GM12878 (cell line): ENCODE results near the gene PCSK6. TPM values are rescaled to one million over a fixed set of nuclear protein-coding genes. Genes with fewer than 3 reads are reported as not detected.

ENCODE experiments used
- ATAC-seq: fragments of 200-7000 bp; cut with Tn5 transposase; 3 replicates; pipeline ENCODE4 v1.9.1; 2020; ENCODE audit warnings: mild to moderate bottlenecking, moderate library complexity
- BruUV-seq: library from RNA; stranded (reverse); fragments of 400-500 nt; replicated peaks from 2 replicates; lab custom pipeline; 2021; lab: Mats Ljungman, UMichigan
- CTCF ChIA-PET: fragments of 300-600 bp; sonication (Branson Sonifier 250); formaldehyde crosslinking; extraction: SDS; loops from one replicate; lab custom pipeline; 2021; ENCODE audit warnings: inconsistent platforms; lab: Yijun Ruan, JAX
- POLR2A ChIA-PET: fragments of 350-600 bp; formaldehyde crosslinking; extraction: SDS; loops from one replicate; lab custom pipeline; 2021; ENCODE audit warnings: inconsistent platforms; lab: Charles Lee
- RAD21 ChIA-PET: fragments of 300-600 bp; sonication (Branson Sonifier 250); formaldehyde crosslinking; loops from one replicate; lab custom pipeline; 2023; ENCODE audit warnings: antibody characterized with exemption; ENCODE audit not compliant: unreplicated experiment; lab: Charles Lee
- SMC1A ChIA-PET: fragments of 300-600 bp; sonication (Branson Sonifier 250); formaldehyde crosslinking; loops from one replicate; lab custom pipeline; 2023; ENCODE audit not compliant: unreplicated experiment, uncharacterized antibody; lab: Charles Lee
- DNase-seq: peaks from one replicate; pipeline ENCODE4 v3.0.0-alpha.2; 2011; ENCODE audit warnings: low read depth, low spot score
- FAIRE-seq: peaks from 3 replicates; lab custom pipeline; 2011; peaks lifted over from hg19 to GRCh38; lab: Jason Lieb, UNC
- H2AFZ ChIP-seq: 2 replicates; pipeline ENCODE4 v1.6.0; 2011; ENCODE audit warnings: low read depth, low read length, control low read depth; ENCODE audit not compliant: control insufficient read depth
- H3K27ac ChIP-seq: 2 replicates; pipeline ENCODE4 v1.5.1; 2011; ENCODE audit warnings: control low read depth; ENCODE audit not compliant: control insufficient read depth, insufficient read depth
- H3K27me3 ChIP-seq, 2 experiments: replicated peaks in 1 of 2; 2 replicates each; pipeline versions ENCODE4 v1.6.0 to v1.6.1; 2011; ENCODE audit warnings: low read length in 1 of 2; ENCODE audit not compliant: control insufficient read depth in 2 of 2, insufficient read depth in 2 of 2
- H3K36me3 ChIP-seq, 2 experiments: 2 replicates each; pipeline ENCODE4 v1.5.1; 2011; ENCODE audit warnings: low read length in 1 of 2; ENCODE audit not compliant: control insufficient read depth in 2 of 2, insufficient read depth in 2 of 2
- H3K4me1 ChIP-seq: 2 replicates; pipeline ENCODE4 v1.6.1; 2011; ENCODE audit warnings: mild to moderate bottlenecking, low read length, moderate library complexity, mixed read lengths; ENCODE audit not compliant: control insufficient read depth, insufficient read depth
- H3K4me2 ChIP-seq: 2 replicates; pipeline ENCODE4 v1.6.0; 2011; ENCODE audit warnings: control low read depth; ENCODE audit not compliant: control insufficient read depth, insufficient read depth
- H3K4me3 ChIP-seq: fragments of 200-600 bp; sonication (generic); 2 replicates; pipeline ENCODE4 v1.5.1; 2016
- H3K79me2 ChIP-seq: 2 replicates; pipeline ENCODE4 v1.6.0; 2011; ENCODE audit warnings: low read length; ENCODE audit not compliant: control insufficient read depth, insufficient read depth
- H3K9ac ChIP-seq: 2 replicates; pipeline ENCODE4 v1.8.0; 2011; ENCODE audit warnings: low read length, control low read depth, mixed read lengths; ENCODE audit not compliant: control insufficient read depth, insufficient read depth
- H3K9me3 ChIP-seq: replicated peaks from 3 replicates; pipeline ENCODE4 v1.5.1; 2011; ENCODE audit warnings: mild to moderate bottlenecking, low read length; ENCODE audit not compliant: control insufficient read depth, insufficient read depth
- H4K20me1 ChIP-seq: 2 replicates; pipeline ENCODE4 v1.6.0; 2011; ENCODE audit not compliant: control insufficient read depth, insufficient read depth
- ATF7 ChIP-seq: fragments of 450-650 bp; IDR thresholded peaks from 2 replicates; pipeline ENCODE4 v1.6.1; 2016; ENCODE audit warnings: low read depth, mild to moderate bottlenecking
- CBX3 ChIP-seq: fragments of 200-600 bp; sonication (generic); IDR thresholded peaks from 2 replicates; pipeline ENCODE4 v1.6.1; 2016; ENCODE audit warnings: low read depth, borderline replicate concordance
- EP300 ChIP-seq, 2 experiments: fragments of 150-350 bp in 1 of 2; IDR thresholded peaks; 2 replicates each; pipeline ENCODE4 v1.6.1; 2011 to 2012; ENCODE audit warnings: low read depth in 2 of 2, low read length in 2 of 2, borderline replicate concordance in 1 of 2, improper control_type of control experiment in 1 of 2, inconsistent platforms in 1 of 2; ENCODE audit not compliant: control insufficient read depth in 1 of 2
- KDM1A ChIP-seq: fragments of 200-600 bp; sonication (generic); IDR thresholded peaks from 2 replicates; pipeline ENCODE4 v1.6.1; 2016; ENCODE audit warnings: borderline replicate concordance
- NFXL1 ChIP-seq: fragments of 450-650 bp; IDR thresholded peaks from 2 replicates; pipeline ENCODE4 v1.6.1; 2017; ENCODE audit warnings: antibody characterized with exemption, mild to moderate bottlenecking, borderline replicate concordance
- POLR2A ChIP-seq: IDR thresholded peaks from 2 replicates; pipeline ENCODE4 v1.6.1; 2011; ENCODE audit warnings: low read depth, mild to moderate bottlenecking, low read length
- RFX5 ChIP-seq: IDR thresholded peaks from 2 replicates; pipeline ENCODE4 v1.6.1; 2011; ENCODE audit warnings: low read depth, low read length, improper control_type of control experiment
- RUNX3 ChIP-seq: IDR thresholded peaks from 2 replicates; pipeline ENCODE4 v1.6.1; 2012; ENCODE audit warnings: low read length, inconsistent platforms
- SPI1 ChIP-seq: IDR thresholded peaks from 2 replicates; pipeline ENCODE4 v1.6.1; 2011; ENCODE audit warnings: low read depth, mild to moderate bottlenecking, low read length, moderate library complexity, borderline replicate concordance; ENCODE audit not compliant: insufficient read depth
- SRF ChIP-seq, 2 experiments: IDR thresholded peaks; 2 replicates each; pipeline ENCODE4 v1.6.1; 2011; ENCODE audit warnings: low read depth in 2 of 2, low read length in 2 of 2, mild to moderate bottlenecking in 1 of 2, moderate library complexity in 1 of 2
- ZZZ3 ChIP-seq: IDR thresholded peaks from 2 replicates; pipeline ENCODE4 v1.6.1; 2011; ENCODE audit warnings: low read depth; ENCODE audit not compliant: control insufficient read depth, insufficient read length
- WGBS: methylation state at CpG from one replicate; pipeline ENCODE4 v1.1.6; 2016; ENCODE audit warnings: low lambda C conversion rate; ENCODE audit not compliant: insufficient replicate concordance, insufficient coverage; ENCODE audit errors: missing lambda C conversion rate; 5-methylcytosine and 5-hydroxymethylcytosine counted together
- in situ Hi-C: fragments of 300-500 bp; cut with MboI; formaldehyde crosslinking; loops from 9 replicates; pipeline ENCODE4 v1.14.3; 2018; ENCODE audit warnings: mixed read lengths
- intact Hi-C: fragments of 100-400 bp; cut with micrococcal nuclease; formaldehyde crosslinking; loops from one replicate; pipeline ENCODE4 v1.14.2; 2022; ENCODE audit not compliant: unreplicated experiment
- polyA plus RNA-seq, 11 experiments: library from polyadenylated mRNA; depleted of rRNA in 4 of 11; unstranded in 6 of 11; stranded (reverse) in 5 of 11; fragments of >200 nt; fragmentation: Nextera tagmentation in 4 of 11; fragmentation: Illumina TruSeq in 1 of 11; extraction: Ambion mirVana in 4 of 11; extraction: Trizol in 1 of 11; gene quantifications; 1 replicate in 1 of 11; 2 replicates in 10 of 11; pipeline versions ENCODE4 v1.2.1 to v1.2.3, GENCODE V29; 2011 to 2016; ENCODE audit warnings: inconsistent platforms in 2 of 11, missing spikeins in 2 of 11, low read depth in 1 of 11
- total RNA-seq, 4 experiments: library from RNA; depleted of rRNA in 3 of 4; stranded (reverse); fragments of >200 nt in 3 of 4; fragmentation: Illumina TruSeq in 1 of 4; extraction: Trizol in 1 of 4; gene quantifications; 2 replicates each; pipeline versions ENCODE4 v1.2.1 to v1.2.3, GENCODE V29; 2013 to 2021
- TF ChIP-seq, protein P1 (sequence below): fragments of 450-650 bp; IDR thresholded peaks from 2 replicates; pipeline ENCODE4 v1.6.1; 2016; ENCODE audit warnings: mild to moderate bottlenecking

The PCSK6 gene
- total and polyA plus RNA-seq, 10 of the 15 experiments (the other 5 are each of a cell fraction or from before 2014, with no cell fraction given): 0.19 to 0.67 (median 0.25) TPM; not detected in 4

DNA sequence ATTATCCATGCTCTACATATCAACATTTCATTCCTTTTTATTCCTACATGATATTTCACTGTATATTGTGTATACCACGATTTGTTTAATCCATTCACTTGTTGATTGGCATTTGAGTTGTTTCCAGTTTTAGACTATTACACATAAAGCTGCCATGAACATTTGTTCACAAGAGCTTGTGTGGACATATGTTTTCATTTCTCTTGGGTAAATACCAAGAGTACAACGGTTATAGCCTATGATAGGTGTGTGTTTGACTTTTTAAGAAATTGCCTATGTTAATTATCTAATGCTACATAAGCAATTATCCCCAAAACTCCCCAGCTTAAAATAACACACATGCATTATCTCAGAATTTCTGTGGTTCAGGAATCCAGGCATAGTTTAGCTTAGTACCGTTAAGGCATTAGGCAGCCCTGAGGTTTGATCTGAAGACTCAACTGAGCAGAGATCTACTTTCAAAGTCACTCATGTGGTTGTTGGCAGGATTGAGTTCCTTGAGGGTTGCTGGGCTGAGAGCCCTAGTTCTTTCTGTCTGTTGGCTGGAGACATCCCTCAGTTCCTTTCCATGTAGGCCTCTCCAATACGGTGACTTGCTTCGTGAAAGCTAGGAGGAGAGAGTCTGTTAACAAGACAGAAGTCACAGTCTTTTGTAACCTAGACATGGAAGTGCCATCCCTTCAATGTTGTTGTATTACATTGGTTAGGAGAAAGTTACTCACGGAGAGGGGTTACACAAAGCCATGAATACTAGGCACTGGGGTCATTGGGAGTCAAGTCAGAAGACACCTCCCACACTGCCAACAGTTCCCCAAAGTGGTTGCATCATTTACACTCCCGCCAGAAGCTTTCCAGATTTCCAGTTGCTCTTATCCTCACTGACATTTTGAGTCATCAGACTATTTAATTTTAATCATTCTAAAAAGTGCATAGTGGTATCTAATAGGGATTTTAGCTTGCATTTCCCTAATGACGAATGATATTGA, 21.0 kb upstream of the PCSK6 start:
- in situ Hi-C loops (no loop called here), intact Hi-C loops (no loop called here)
- no peak for FAIRE-seq
- WGBS: 35% methylated on average over 8 of the region's 8 CpGs
- H3K4me2 ChIP-seq: no peak overlapping the region
- H3K9ac ChIP-seq: no peak overlapping the region
- CTCF ChIA-PET: interaction anchor here (1.6 kb wide), 1 partner anchor 9 kb away, joined by 7 read pairs; no protein-coding TSS in a partner anchor
- no peak overlapping the region for H2AFZ ChIP-seq
- no peak for DNase-seq
- no peaks in the 10 kb centered on the region for H4K20me1 ChIP-seq
- no peaks in the 10 kb centered on the region for H3K36me3 ChIP-seq
- no peak for ATAC-seq
- H3K79me2 ChIP-seq: no peaks in the 10 kb centered on the region
- no peaks in the 10 kb centered on the region for H3K27me3 ChIP-seq
- H3K27ac ChIP-seq: no peak overlapping the region
- RAD21 ChIA-PET: no interaction called here
- POLR2A ChIA-PET: no interaction called here
- BruUV-seq: no TSS peak
- TF ChIP-seq SPI1: no peak
- TF ChIP-seq RFX5: no peak
- no peak for TF ChIP-seq KDM1A
- TF ChIP-seq CBX3: no peak
- TF ChIP-seq SRF (IDR thresholded peaks at IDR 0.05; ENCODE audit: low read depth in 2 of 2, low read length in 2 of 2): no peak
- TF ChIP-seq RUNX3: no peak
- TF ChIP-seq EP300 (IDR thresholded peaks at IDR 0.05; ENCODE audit: borderline replicate concordance in 1 of 2, control insufficient read depth in 1 of 2, low read depth in 2 of 2, low read length in 2 of 2): no peak
- no peak for TF ChIP-seq POLR2A
- TF ChIP-seq, protein P1, sequence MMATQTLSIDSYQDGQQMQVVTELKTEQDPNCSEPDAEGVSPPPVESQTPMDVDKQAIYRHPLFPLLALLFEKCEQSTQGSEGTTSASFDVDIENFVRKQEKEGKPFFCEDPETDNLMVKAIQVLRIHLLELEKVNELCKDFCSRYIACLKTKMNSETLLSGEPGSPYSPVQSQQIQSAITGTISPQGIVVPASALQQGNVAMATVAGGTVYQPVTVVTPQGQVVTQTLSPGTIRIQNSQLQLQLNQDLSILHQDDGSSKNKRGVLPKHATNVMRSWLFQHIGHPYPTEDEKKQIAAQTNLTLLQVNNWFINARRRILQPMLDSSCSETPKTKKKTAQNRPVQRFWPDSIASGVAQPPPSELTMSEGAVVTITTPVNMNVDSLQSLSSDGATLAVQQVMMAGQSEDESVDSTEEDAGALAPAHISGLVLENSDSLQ: no peak
- TF ChIP-seq ZZZ3: no peak
- TF ChIP-seq NFXL1: no peak
- TF ChIP-seq ATF7: no peak
- no peak overlapping the region for H3K4me3 ChIP-seq
- no peaks in the 10 kb centered on the region for H3K9me3 ChIP-seq
- no peaks in the 10 kb centered on the region for H3K4me1 ChIP-seq
- SMC1A ChIA-PET: no interaction called here
